GM19463 (cell line): Measurements from ENCODE around the gene MORN1.

Experiments used
- ATAC-seq: cut with Tn5 transposase; IDR thresholded peaks from one replicate; pipeline ENCODE4 v1.9.1; 2021; ENCODE audit warnings: mild to moderate bottlenecking, moderate library complexity; ENCODE audit not compliant: unreplicated experiment

MORN1 gene

GRCh38 chr1:2405588-2406295, 14.4 kb upstream of the MORN1 start:
- ATAC-seq: no peak

- no peak for ATAC-seq
These were observed 13.6 kb upstream of the MORN1 start for GRCh38 chr1:2404890-2405511.

GRCh38 chr1:2404142-2404889, 13.0 kb upstream of the MORN1 start:
- no peak for ATAC-seq

DNA sequence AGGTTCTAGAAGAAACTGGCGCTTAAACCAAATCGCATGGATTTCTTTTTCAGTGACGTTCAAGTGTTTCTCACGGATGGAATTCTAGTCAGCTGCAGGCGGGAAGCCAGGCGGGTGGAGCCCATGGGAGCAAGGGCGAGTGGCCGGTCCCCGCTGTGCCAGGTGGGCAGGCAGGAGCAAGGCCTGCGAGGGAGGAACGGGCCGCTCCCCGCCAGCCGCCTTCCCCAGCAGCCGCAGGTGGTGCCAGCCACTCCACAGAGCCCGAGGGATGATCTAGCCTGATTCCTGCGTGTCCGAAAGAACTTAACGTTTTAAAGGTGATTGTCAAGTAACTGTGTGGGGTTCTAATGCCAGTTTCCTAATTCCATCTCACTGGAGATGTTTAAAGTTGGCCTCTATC, 11.9 kb upstream of the MORN1 start:
- ATAC-seq: no peak

- ATAC-seq: no peak
These were observed 11.1 kb upstream of the MORN1 start for GRCh38 chr1:2402420-2402819.

DNA sequence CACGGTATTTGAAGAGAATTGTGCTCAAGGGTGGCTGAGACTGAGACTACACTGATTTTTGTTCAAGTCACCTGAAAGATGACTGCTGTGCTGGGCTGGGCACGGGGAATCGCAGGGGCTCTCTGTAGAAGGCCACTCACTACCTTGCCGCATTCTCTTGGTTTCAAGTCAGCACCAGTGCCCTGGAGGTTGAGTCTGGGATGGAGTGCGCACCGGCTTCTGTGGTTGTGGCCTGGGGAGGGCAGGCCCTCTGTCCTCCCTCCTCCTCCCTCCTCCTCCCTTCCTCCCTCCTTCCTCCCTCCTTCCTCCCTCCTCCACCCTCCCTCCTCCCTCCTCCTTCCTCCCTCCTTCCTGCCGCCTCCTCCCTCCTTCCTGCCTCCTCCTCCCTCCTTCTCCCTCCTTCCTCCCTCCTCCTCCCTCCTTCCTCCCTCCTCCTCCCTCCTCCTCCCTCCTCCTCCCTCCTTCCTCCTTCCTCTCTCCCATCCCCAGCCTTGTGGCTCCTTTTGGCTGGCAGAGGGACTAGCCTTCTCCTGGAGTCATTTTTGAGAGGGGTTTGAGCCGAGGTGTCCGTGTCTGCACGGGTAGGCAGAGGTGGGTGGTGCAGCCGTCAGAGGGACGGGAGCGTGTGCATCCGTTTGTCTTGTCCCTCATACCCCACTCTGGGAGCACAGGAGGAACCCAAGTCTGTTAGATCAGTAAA, 9.7 kb upstream of the MORN1 start:
- ATAC-seq: no peak

DNA sequence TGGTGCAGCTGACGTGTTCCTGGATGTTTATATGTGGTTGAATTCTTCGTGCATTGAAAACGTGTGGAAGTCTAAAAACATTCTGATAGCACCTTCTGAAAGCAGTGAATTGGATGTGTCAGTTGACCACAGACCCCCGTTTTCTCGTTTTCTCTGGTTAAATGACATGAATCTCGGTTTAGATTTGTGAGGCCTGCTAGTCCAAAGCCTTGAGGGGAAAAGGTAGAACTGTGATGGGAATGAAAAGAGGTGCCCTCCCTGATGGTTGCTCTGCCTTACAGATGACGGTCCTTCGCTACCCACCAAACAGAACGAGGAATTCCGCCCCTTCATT, 9.2 kb upstream of the MORN1 start:
- ATAC-seq: no peak

DNA sequence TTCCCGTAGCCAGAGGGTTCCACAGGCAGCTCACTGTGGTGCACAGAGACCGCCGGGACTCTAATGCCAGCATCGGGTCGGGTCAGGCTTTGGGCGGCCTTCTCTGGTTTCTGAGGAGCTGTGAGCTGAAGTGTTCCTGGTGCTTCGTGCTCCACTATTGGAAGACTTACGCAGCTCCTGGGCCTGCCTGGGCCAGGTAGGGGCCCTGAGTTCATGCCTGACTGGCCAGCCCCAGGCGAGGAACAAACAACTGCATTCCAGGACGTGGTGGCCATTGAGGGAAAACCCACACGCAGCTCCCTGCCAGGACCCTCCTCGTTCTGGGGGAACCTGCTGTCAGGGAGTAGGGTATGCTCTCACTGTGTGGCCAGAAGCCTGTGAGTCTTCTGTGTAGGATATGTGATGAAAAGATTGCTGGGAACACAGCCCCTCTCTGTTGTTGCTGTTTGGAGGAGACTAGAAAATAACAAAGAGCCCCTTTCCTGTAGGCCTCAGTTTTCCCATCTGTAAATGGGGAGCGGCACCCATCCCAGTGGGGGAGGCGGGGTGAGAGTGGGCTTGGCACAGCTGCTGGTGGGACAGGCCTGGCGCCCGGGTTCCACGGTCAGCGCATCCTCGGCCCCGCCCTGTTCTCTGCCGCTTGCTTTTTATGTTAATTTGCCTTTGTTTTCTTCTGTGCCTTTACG, 8.7 kb upstream of the MORN1 start:
- no peak for ATAC-seq

- no peak for ATAC-seq
These were observed 7.5 kb upstream of the MORN1 start for GRCh38 chr1:2398871-2399270.

DNA sequence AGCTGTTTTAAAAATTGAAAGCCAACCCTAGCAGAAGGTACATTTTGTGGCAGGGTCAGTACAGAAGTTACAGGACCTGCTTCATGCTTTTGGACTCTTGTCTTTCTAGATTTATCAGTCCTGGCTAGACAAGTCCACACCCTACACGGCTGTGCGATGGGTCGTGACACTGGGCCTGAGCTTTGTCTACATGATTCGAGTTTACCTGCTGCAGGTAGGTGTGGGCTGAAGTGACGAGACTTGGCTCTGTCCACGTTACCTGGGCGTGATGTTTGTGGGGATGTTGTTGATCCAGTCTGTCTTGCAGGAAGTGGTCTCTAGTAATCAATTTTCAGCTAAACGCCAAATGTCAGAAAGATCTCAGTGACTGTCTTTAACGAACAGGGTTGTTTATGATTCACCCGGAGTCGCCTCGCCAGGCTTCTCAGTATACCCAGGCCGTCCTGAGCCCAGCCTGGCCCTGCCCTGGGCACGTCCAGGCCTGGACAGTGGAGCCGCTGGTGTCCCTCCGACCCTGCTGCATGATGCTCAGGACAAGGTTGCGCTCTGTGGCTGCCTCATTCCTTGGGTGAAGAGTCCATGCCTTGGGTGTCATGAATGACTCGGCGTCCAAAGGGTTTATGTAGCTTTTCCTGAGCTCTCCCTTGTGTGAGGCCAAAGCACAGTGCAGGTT, 5.8 kb upstream of the MORN1 start:
- no peak for ATAC-seq

GRCh38 chr1:2396476-2396875, 5.1 kb upstream of the MORN1 start:
- ATAC-seq: no peak

DNA sequence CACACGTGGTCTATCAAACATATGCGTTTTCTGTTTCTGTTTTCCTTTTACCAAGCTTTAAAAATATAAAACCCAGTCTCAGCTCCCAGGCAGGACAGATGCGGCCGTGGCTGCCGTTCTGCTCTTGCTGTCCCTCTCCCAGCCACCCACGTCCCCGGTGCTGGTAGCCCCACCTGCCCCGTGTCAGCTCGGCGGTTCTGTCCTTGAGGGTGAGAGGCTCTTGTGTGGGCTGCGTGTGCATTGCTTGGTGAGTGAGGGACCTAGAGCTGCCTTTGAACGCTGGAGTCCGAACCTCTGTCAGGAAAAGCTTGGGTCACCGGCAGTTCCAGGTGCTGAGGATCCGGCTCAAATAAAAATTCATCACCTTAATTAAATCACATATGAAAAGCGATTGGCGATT, 4.7 kb upstream of the MORN1 start:
- ATAC-seq: no peak

DNA sequence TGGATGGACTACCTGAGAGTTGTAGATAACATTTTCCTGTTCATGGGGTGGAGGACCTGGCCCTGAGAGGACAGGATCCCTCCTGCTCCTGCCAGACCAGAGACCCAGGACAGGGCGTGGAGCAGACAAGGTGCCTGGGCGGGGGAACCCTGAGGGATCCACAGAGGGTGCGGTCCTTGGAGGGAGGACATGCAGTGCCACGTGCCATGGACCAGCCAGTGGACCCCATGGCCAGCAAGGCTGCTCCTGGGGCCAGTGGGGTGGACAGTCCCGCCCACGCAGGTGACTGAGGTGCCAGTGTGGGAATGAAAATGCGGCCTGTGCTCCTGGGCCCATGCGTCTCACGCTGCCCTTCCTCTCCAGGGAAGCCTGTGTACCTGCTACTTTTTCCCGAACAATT, 3.9 kb upstream of the MORN1 start:
- ATAC-seq: no peak

DNA sequence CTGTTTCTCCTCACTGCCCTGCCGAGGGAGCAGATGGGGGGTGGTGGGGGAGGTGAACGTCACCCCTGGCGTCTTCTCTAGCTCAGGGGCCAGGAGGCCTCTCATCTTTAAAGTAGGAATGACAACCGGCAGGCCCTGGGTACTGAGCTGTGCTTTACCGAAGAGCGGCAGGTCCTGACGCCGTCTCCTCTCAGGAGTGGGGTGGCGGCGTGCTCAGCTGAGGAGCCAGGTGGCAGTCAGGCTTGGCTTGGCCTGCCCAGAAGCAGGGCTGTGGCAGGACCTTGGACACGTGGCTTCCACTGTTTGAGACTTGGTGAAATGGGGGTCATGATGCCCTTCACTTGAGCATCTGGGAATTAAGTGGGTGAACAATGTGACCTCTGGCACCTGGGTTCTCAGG, 3.4 kb upstream of the MORN1 start:
- ATAC-seq: no peak

DNA sequence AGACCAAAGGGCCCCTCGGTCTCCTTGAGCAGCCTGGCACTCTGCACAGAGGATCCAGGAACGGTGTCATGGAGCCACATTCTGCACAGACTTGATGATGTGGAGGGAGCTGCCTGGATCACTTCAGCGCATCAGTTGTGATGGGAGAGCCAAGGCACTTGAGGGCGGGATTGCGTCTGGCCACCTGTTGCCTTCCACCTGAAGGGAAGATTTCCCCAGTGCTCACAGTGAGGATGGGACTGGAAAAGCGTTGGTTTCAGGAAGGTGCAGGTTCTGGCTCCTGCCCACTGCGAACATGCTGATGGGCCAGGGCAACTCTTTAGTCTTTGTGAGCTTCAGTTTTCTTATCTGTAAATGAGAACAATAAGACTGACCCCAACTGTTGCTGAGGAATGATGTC, 2.9 kb upstream of the MORN1 start:
- no peak for ATAC-seq

- no peak for ATAC-seq
These were observed 2.1 kb upstream of the MORN1 start for GRCh38 chr1:2393471-2393877.

DNA sequence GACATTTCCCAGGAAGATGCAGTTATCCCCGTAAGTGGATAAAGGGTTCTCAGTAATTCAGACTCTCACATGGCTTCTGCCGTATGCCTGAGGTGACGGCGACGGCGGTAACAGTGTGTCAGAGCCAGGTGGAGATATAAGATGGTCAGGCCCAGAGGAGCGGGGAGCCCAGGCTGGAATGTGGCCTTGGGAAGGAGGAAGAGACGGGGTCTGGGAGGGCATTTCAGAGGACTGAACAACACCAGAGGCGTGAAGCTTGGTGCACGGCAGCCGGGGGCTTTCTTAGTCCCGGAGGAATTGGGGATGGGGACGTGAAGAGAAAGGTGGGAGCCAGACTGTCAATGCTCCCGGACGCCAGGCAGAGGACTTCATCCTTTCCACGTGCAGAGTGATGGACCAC, 1.3 kb upstream of the MORN1 start:
- no peak for ATAC-seq

DNA sequence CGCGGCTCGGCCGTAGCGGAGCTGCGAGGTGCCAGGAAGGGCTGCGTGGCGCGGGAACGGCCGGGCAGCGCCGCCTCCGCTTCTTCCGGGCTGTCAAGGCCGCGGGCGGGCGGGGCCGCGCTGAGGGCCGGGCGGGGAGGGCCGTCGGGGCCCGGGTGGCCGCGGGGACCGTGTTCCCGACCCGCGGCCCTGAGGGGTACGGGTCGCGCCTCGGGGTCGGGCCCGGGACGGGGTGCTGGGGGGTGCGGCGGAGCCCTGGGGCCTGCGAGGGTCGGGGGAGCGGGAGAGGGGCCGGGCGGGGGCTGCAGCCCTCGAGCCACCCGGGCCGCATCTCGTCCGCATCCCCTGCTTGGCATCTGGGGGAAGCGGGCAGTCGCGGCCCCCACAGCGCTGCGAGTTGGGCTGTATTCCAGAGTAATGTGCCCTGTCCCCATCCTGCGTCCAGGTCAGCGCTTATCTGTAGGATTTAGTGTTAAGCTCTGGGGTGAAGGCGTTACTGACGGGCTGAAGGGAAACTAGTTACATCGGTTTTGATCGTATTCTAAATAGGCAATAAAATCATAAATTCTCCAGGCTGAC, 666 bp upstream of the MORN1 start:
- ATAC-seq: peak; percentile 14

DNA sequence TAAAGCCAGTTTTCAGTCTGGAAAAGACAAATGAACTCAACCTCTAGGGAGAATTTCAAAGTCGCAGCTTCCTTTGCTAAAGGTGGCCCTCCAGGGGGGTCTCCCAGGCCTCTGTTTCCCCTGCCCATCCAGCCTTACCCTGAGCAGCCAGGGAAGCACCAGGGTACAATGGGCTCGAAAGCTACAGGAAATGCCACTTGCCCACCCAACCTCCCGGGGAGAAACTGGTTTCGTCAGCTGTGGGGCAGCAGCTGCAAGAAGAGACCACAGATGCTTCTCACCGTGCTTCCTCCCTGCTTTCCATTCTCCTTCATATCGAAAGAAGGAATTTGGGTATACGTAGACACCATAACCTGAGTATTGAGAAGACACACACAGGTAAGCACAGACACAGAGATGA, 1.7 kb downstream of the MORN1 start:
- ATAC-seq: no peak
